Kidney capillary endothelial cell (primary cell): ENCODE measurements around the gene VANGL1.

Experiments
- DNase-seq: peaks from one replicate; pipeline ENCODE4 v3.0.0-alpha.2; 2018; ENCODE audit warnings: low spot score

Gene VANGL1

GRCh38 chr1:115744646-115745275, 103.0 kb downstream of the VANGL1 start:
- no peak for DNase-seq

GRCh38 chr1:115746021-115746690, 104.4 kb downstream of the VANGL1 start:
- DNase-seq: no peak
